Measurements from ENCODE around the gene SREBF1. TPM values are rescaled to one million over a fixed set of nuclear protein-coding genes. Genes with fewer than 3 reads are reported as not detected.

The SREBF1 gene
- total and polyA plus RNA-seq, 2 of the 8 experiments (the other 6 are each of a cell fraction or from before 2014, with no cell fraction given), result 28.6 to 70.8 TPM

DNA sequence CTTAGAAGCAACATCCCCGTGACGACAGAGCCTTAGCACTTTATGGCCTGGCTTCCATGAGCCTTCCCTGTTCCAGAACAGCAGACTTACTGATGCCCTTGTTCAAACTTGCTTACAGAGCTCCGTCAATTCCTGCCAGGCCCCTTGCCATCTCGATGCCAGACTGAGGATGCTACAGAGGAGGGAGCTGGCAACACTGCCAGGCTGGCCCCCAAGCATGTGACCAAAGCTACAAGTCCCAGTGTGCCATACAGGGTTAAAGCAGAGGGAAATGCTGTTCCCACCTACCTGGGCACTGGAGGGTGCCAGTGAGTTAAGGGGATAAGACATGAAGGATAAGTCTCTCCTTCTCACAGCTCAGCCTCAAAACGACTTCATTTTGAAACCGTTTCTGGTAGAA lies 33.5 kb upstream of the SREBF1 start:
- H4K5ac ChIP-seq (ENCODE audit: insufficient read length, low read depth, low read length), result no peak overlapping the region
- no peaks in the 10 kb centered on the region for H3K9me3 ChIP-seq (ENCODE audit: insufficient read depth in 2 of 2, low read depth in 1 of 2, low read length in 1 of 2)
- H3K23ac ChIP-seq (ENCODE audit: insufficient read length), result no peak overlapping the region
- no peaks in the 10 kb centered on the region for H3K23me2 ChIP-seq (ENCODE audit: low read depth, low read length)
- no peak overlapping the region for H3K4me3 ChIP-seq (ENCODE audit: extremely low read depth in 1 of 4, insufficient read depth in 2 of 4, low read depth in 3 of 4, low read length in 4 of 4)
- no peaks in the 10 kb centered on the region for H3K79me1 ChIP-seq (ENCODE audit: low read depth, low read length)
- FAIRE-seq, result peak; percentile 73
- H2AFZ ChIP-seq (ENCODE audit: low read length), result no peak overlapping the region
- peak overlapping the region; percentile 40 for H3K4ac ChIP-seq (replicated peaks; ENCODE audit: insufficient read length, low read depth, low read length)
- no peak overlapping the region for H2BK20ac ChIP-seq (ENCODE audit: low read length)
- H4K20me1 ChIP-seq (replicated peaks in 1 of 2; ENCODE audit: control insufficient read depth in 1 of 2, insufficient read depth in 2 of 2, low read length in 2 of 2), result no peaks in the 10 kb centered on the region
- H2BK15ac ChIP-seq (ENCODE audit: low read length), result no peak overlapping the region; the same call in 1 of the 2 replicates
- H2AK5ac ChIP-seq (ENCODE audit: low read depth, low read length), result peak overlapping the region; percentile 18; the same call in 1 of the 2 replicates
- no peak overlapping the region for H3K27ac ChIP-seq (ENCODE audit: low read depth, low read length)
- no peak overlapping the region for H3K4me2 ChIP-seq (ENCODE audit: insufficient read depth in 1 of 2, low read depth in 2 of 2, low read length in 2 of 2)
- H3K9ac ChIP-seq (replicated peaks in 1 of 4; ENCODE audit: extremely low read depth in 1 of 4, low read depth in 3 of 4, low read length in 3 of 4), result no peak overlapping the region
- ChIA-PET POLR2A (ENCODE audit: partially characterized antibody) (interaction anchor here (0.8 kb wide), 1 partner anchor 12 kb away, joined by 3 read pairs; no protein-coding TSS in a partner anchor), CTCF (ENCODE audit: partially characterized antibody) (interaction anchor here (0.6 to 26.2 kb wide), 15 partner anchors 9 to 177 kb away, joined by 3 to 404 read pairs (median 3); no protein-coding TSS in a partner anchor)
- no peak overlapping the region for H4K91ac ChIP-seq (replicated peaks; ENCODE audit: insufficient read length, low read length)
- H3K79me2 ChIP-seq (ENCODE audit: control insufficient read depth in 1 of 2, insufficient read depth in 2 of 2, low read length in 2 of 2), result no peaks in the 10 kb centered on the region
- no peak overlapping the region for H2BK12ac ChIP-seq (ENCODE audit: low read depth, low read length)
- no peak overlapping the region for H3K14ac ChIP-seq (ENCODE audit: insufficient read length)
- peaks cover 0 to 6% (median 3%) of the 10 kb centered on the region in 4 experiments; a peak in 4 of 7 replicates for H3K27me3 ChIP-seq (replicated peaks in 1 of 4; ENCODE audit: control insufficient read depth in 3 of 4, extremely low read depth in 1 of 4, insufficient read depth in 3 of 4, low read length in 3 of 4)
- no peak overlapping the region for H3K56ac ChIP-seq (replicated peaks; ENCODE audit: insufficient read length, low read depth, low read length)
- peaks cover 3 to 14% (median 11%) of the 10 kb centered on the region in 4 experiments for H3K4me1 ChIP-seq (replicated peaks in 1 of 4; ENCODE audit: control insufficient read depth in 3 of 4, insufficient read depth in 4 of 4, low read length in 3 of 4)
- no peak overlapping the region for H4K8ac ChIP-seq (ENCODE audit: extremely low read depth, insufficient read depth, low read length)
- H3K18ac ChIP-seq (ENCODE audit: extremely low read depth, low read length), result no peak overlapping the region
- H3K36me3 ChIP-seq (ENCODE audit: control insufficient read depth in 2 of 4, insufficient read depth in 4 of 4, low read length in 3 of 4), result no peaks in the 10 kb centered on the region
- peak; percentile 29 to 55 for TF ChIP-seq RAD21 (IDR thresholded peaks at IDR 0.05 in 1 of 2, conservative IDR thresholded peaks at IDR 0.05 in 1 of 2; ENCODE audit: low read depth in 2 of 2, low read length in 2 of 2)
- TF ChIP-seq HDAC2 (IDR thresholded peaks at IDR 0.05; ENCODE audit: borderline replicate concordance in 1 of 2, low read depth in 2 of 2, low read length in 2 of 2), result no peak
- TF ChIP-seq CTCF (IDR thresholded peaks at IDR 0.05; ENCODE audit: control extremely low read depth in 1 of 3, insufficient read depth in 1 of 3, low read depth in 1 of 3, low read length in 3 of 3), result peak; percentile 27 to 62 (median 28); a peak in 3 of 4 replicates
- no peak for DNase-seq (ENCODE audit: low read depth in 1 of 2, low spot score in 2 of 2)
- no peak overlapping the region for H2BK5ac ChIP-seq (ENCODE audit: low read depth, low read length)
- 70% methylated on average over 6 of the region's 6 CpGs; no CpG with 5 or more reads in 1 of the 2 experiments for WGBS, 2 experiments (ENCODE audit: extremely low coverage in 1 of 2, insufficient coverage in 1 of 2, insufficient read length in 1 of 2, insufficient replicate concordance in 2 of 2, low coverage in 1 of 2, low lambda C conversion rate in 2 of 2, missing lambda C conversion rate in 1 of 2)
- H2BK120ac ChIP-seq (replicated peaks; ENCODE audit: low read depth, low read length), result no peak overlapping the region
